Measurements from ENCODE around the gene COX10.

- TF ChIP-seq, protein P1, sequence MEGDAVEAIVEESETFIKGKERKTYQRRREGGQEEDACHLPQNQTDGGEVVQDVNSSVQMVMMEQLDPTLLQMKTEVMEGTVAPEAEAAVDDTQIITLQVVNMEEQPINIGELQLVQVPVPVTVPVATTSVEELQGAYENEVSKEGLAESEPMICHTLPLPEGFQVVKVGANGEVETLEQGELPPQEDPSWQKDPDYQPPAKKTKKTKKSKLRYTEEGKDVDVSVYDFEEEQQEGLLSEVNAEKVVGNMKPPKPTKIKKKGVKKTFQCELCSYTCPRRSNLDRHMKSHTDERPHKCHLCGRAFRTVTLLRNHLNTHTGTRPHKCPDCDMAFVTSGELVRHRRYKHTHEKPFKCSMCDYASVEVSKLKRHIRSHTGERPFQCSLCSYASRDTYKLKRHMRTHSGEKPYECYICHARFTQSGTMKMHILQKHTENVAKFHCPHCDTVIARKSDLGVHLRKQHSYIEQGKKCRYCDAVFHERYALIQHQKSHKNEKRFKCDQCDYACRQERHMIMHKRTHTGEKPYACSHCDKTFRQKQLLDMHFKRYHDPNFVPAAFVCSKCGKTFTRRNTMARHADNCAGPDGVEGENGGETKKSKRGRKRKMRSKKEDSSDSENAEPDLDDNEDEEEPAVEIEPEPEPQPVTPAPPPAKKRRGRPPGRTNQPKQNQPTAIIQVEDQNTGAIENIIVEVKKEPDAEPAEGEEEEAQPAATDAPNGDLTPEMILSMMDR (IDR thresholded peaks at IDR 0.05; ENCODE audit: low read depth, low read length): no peak
- TF ChIP-seq EZH2phosphoT487 (IDR thresholded peaks at IDR 0.05; ENCODE audit: low read depth): no peak
These were observed 1.2 kb downstream of the COX10 start for GRCh38 chr17:14070344-14070984.

Measured in OCI-LY3 (cell line).